ENCODE data around the gene USP7. TPM values are rescaled to one million over a fixed set of nuclear protein-coding genes. Genes with fewer than 3 reads are reported as not detected.

The USP7 gene
- total RNA-seq, 1 donor from 2014 or later = 87.3 TPM

DNA sequence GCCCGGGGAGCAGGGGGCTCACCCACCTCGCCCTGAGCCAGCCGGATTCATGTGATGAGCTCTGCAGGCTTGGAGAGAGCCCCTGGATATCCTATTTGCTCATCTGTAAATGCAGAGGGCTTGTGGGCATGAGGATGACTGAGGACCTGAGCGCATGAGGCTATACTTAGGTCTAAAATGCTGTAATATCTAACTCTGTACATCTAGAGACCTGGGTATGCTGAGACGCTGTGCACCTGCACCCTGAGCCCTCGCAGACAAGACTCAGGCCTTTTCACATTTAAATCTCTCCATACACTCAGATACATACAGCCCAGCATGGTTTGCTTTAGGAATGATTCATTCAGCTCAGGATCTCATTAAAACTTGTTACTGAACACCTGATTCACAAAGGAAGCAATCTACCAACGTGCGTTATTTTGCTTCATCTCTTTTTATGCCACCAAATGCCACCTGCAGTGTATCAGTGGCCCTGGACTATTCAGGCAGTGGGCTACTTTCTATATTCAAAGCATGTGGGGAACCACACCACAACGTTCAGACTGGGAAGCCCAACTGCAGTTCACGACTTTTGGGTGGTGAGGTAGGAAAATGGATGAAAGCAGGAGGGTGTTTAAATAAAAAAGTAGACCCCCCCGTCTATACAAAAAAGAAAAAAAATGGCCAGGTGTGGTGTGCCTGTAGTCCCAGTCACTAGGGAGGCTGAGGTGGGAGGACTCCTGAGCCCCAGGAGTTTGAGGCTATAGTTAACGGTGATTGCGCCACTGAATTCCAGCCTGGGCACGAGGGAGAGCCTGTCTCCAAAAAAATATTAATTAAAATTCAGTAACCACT lies 12.0 kb downstream of the USP7 start:
- ATAC-seq = peak; percentile 42

DNA sequence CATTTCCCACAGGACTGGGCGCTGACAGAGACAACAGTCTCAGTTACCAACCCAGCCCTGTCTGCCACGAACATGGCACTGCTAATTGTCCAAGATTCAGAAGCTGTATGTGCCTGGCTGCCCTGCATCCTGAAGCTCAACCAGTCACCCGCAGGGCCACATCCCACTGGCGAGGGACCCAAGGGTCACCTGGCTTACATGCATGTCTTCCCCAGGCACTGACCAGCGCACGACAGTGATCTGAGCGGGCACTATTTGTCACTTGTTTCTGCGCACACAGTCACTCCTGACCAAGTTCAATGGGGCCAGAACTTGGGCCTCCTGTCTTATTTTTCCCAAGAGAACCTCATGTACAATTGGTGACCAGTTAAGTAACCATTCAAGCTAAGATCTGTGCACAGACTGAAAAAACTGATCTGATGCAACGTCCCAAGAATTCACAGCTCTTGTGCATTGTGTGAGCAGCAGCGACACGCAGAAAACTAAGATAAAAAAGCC lies 13.1 kb downstream of the USP7 start:
- ATAC-seq = no peak

DNA sequence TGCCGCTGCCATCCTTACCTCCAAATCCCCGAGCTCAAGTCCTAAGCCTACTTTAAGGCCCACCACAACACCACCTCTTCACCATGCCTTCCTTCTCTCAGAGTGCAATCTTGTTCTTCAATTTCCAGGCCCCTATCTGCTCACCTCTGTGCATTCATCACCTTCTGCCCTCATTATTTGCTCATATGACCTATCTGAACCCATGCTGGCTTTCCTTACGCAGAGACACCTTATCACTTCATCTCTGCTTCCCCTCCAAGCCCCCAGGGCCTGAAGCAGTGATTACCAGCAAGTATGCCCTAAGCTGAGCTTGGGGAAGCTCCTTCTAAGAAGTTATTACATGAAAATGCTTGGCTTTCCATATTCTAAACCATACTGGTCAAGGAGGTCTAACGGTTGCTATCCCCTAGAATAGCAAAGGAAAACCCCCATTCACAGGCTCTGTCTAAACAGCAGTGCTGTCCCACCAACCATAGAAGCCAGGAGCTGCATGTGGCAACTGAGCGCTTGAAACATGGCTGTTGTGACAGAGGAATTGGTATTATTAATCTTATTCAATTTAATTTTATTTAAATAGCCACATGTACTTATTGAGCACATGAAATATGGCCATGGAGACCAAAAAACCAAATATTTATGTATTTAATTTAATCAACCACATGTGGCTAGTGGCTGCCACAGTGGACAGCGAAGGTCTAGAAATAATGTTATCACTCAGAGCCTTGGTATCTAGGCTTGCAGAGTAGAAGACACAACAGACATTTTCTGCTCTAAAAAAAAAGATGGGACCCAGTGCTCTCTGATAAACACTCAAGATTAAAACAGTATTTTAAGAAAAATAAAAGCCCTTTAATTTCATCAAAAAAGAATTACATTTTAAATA lies 13.9 kb downstream of the USP7 start:
- ATAC-seq = no peak

DNA sequence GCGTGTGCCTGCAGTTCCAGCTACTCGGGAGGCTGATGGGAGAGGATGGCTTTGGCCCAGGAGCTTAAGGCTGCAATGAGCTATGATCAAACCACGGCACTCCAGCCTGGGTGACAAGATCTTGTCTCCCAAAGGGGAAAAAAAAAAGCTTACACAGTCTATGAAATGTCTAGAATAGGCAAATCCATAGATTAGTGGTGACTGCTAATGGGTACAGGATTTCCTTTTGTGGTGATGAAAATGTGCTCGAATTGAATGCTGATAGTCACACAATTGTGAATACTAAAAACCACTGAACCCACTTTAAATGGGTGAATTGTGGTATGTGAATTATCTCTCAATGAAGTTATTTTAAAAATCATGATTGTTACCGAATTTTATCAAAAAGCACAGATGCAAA lies 14.9 kb downstream of the USP7 start:
- no peak for ATAC-seq

DNA sequence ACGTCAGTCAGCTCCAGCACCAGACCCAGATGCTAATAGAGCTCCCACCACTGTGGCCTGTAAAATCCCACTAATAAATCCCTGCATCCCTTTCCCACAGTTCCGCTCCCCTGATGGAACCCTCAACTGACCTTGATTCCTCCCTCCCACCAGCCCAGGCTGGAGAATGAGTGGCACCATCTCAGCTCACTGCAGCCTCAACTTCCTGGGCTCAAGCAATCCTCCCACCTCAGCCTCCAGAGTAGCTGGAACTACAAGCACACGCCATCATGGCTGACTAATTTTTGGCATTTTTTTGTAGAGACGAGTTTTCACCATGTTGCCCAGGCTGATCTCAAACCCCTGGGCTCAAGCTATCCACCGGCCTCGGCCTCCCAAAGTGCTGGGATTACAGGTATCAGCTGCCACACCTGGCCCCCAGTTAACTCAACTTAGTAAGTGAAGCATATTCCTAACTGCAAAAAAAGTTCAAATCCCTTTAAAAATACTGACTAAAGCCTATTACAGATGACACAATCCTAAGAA lies 15.6 kb downstream of the USP7 start:
- no peak for ATAC-seq

DNA sequence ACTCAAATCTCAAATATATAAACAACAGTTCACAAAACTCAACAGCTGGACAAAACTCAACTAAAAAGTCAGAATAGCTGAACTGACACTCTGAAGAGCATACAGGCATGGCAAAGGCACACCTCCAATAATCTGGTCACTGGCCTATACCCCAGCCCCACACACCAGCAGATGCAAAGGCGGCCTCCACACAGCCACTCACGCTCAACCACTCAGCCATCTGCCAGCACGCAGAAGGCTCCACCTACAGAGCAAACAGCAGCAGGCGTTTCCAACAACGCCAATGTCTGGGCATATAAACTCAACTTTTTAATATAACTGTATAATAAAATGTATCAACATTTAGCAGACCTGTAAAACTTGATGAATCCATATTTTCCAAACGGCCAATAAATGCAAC lies 17.2 kb downstream of the USP7 start:
- ATAC-seq = no peak

DNA sequence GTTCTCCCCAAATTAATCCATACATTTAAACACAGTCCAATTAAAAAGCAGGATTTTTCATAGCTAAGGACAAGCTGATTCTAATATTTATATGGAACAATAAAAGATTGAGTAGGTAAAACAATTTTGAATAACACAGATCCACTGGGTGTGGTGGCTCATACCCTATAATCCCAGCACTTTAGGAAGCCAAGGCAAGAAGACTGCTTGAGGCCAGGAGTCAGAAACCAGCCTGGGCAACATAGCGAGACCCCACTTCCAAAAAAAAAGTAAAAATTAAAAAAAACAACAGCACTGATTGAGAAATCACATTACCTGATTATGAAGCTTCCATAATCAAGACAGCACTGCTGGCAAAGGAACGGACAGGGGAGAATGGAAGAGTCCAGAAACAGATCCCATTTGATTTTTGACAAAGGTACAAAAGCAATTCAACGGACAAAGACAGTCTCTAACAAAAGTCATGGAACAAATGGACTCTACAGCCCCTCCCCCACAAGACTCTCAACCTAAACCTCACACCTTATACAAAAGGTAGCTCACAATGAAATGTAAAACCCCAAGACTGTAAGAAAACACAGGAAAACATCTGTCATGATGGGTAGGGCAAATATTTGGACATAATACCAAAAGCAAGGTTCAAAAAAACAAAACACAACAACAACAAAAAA lies 17.9 kb downstream of the USP7 start:
- ATAC-seq = no peak

DNA sequence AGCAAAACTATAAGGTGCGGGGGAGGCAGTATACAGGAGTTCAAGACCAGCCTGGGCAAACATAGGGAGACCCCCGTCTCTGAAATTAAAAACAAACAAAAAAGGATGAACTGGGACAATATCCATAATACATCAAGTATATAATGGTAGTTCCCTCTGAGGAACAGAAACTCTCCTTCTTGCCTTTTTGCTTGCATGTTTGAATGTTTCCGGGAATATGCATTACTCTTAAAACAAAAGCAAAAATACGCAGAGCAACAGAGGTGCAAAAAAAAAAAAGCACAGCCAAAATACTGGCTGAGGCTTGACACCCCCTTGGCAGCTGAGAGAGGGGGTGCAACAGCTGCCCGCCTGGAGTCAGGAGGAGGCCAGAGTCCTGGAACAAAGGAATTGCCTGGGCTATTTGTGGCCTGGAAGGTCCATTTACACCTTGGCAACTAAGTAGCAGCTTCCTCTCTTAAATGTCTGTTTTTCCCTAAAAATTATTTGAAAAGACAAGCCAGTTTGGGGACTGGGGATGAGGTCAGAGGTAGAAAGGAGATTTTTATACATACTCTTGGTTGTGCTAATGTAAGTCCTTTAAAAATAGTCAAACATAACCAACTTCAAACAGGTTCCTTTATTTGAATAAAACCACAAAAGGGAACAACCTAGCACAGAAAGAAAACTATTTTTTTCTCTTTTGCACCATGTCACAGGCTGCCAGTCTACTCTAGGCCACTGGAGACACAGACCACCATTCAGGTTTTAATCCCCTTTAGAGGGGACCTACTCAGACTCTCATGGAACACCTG lies 19.5 kb downstream of the USP7 start:
- no peak for ATAC-seq

DNA sequence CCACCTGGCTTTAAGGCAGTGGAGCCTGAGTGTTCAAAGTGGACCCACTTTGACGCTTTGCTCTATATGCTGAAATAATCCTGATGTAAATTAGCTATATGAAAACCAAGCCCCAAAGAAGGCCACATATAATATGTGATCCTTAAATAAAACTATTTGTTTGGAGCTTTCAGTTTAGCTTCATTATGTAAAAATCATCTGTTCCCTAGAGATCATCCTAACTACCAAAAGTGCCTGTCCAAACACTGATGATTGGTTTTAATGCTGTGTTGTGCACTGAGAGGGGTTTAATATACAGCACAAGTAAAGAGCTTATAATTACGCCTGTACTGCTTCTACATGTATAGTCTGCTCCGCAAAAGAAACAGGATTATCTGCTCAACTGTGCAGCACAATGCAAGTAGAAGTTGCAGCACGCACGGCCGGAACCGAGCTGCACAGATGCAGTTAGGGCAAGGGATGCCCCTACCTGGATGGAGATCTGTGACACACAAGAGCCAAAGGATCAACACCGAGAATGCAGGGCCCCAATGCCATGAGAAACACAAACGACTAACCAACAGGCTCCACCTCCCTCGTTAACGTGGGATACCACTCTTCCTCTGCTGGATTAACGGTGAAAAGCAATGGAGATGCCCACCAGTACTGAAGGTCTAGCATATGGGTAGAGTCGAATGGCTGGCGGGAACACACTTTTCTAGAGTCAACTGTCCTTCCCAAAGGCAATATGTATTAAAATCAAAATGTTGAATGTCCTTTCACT lies 20.5 kb downstream of the USP7 start:
- ATAC-seq = no peak

DNA sequence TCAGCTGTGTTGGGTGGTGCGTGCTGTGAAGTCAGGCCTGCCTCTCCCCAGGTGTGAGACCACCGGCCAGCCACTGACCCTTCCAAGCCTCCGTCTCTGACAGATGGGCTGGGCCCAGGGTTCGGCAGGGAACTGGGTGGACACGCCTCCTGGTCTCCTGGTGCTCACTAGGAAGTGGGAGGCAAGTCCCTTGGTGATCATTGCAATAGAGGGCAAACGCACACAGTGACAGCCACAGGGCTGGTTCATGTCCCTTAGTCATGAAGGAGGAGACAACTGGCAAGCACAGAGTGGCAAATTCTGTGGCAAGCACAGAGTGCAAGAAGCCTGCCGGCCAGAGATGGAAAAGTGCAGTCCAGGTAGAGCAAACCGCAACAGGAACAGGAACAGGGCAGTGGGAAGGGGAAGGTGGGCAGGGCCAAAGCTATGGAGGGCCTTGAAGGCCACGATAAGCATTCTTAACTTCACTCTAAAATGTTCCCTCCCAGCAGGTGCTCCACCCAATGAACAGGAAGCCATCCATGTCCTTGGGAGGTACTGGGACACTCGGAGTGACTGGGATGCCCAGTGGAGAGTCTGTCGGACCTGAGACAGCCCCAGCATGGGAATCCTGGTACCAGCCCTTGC lies 21.9 kb downstream of the USP7 start:
- ATAC-seq = peak; percentile 63

DNA sequence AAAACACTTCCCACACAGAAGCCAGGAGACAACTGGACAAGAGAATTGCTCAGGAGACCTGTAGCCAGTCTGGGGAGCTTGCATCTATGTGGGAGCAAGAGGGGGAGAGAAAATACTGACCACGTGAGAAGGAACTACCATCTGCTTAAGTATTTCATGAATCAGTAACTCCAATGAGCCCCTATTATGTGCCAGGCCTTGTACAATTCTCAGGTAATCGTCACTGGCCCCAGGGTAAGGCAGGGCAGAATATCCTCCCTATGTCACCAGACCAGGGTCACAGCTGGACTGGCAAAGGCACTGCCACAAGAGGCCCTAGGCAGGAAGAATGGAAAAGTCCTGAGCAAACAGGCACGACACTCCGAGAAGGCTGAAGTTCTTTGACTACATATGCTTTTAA lies 25.9 kb downstream of the USP7 start:
- peak; percentile 63 for ATAC-seq

DNA sequence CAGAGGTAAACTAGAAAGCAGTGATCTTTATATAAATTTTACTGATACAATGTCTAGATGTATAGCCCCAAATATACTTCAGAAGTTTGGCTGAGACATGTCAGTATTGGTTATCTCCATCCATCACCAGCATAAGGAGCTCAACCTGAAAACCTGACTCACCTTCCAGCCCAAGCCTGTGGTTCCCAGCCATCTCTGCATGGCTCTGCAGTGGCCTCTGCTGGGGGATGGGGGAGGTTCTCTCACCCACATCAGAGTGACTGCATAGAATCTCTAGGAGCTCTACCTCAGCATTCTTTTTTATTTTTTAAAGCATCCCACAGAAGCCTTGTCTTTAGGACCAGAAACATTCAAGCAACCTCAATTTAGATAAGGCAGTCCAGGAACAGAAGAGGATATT lies 27.3 kb downstream of the USP7 start:
- peak; percentile 91 for ATAC-seq

DNA sequence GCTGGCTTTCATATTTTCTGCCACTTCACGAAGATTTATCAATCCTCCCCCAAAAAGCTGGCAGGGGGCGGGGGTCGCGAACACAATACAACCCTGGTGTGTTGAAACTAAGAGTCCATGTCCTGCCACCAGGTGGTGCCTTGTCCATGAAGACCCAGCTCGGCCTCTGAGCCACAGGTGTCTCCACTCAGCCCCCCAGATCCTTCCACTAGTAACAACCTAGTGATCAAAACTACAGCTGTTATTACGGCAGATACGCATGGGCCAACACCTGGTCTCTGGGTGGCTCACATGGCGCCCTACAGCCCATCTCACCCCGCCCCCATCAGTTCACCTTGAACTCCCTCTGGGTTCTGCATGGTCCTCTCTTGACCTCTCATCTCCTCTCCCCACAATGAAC lies 27.7 kb downstream of the USP7 start:
- no peak for ATAC-seq

DNA sequence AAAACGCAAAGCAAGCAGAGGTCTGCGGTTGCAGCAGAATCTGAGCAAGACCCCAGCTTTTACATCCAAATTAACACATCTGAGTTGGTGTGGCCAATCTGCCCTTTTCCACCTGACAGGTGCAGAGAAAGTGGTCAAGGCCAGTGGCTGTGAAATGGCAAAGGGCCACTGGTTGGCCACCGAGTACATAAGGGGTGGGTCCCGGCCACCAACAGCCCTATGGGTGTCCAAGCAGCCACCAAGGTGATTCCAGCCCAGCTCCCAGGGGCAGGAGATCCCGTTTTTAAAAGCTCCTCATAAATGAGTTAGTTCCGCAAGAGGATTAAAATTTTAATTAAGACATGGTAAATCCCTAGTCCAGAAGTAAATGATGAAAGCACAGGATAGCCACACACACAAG lies 29.1 kb downstream of the USP7 start:
- ATAC-seq = no peak

DNA sequence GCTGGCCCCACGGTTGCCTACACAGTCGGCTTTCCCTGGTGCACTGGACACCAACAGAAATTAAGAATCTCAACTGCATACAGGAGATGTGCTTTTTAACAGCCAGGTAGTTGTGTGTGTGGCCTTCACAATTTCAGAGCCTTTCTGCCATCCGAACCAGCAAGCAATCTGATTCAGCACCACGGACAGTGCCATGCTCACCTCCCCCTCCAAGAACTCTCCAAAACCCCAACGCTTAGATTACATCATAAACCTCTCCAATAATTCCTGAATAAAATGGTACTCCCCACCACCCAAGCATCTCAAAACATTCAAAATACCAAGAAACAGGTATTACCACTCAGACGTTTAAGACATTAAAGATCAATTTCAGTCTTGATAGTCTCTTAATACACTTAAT lies 31.8 kb downstream of the USP7 start:
- no peak for ATAC-seq

DNA sequence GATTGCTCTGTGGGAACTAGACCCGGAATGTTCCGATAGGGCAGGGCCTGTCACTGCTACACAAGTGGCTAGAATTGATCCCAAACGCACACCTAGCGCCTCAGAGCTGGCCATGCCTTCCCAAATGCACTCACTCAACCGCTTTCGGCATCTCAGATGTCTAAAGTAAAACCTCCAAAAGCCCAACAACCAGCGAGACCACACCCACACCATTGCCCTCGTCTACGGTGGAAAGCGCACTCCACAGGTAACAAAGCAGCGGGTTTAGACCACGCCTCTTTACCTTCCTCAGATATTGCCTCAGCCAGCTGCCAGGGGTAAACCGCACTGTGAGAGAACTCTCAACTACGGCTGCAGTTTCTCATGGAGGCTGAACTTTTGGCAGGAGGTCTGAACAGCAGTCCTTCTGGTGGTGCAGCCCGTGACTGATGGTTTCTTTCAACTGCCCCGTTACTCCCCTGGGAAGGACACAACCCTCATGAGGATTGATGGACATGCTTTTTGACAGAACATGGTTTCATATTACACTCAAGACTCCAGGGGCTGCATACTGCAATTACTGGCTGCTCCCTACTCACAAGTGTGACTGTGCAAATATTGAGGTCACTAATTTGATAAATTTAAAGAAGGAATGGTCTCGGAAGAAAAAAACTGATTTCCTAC lies 34.5 kb downstream of the USP7 start:
- no peak for ATAC-seq

DNA sequence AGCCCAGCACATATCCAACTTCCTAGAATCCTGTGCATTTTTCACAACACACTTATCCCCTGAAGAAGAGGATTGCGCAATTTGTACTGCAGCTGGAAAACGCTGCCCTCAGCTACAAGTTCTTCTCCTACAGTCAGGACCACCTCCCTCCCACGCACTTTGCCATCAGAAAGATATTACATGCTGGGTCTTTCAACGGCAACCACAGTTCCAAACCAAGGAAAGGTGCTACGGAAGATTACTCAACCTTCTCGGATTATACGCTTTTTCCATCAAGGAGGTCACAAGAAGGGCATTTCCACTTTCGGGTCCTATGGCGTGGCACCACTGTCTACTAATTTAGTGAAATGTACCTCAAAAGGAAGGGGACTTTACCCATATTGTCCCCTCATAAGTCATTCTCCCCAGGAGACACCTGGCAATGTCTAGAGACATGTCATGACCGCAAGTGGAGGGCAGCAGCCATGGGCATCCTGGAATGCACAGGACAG lies 35.2 kb downstream of the USP7 start:
- no peak for ATAC-seq

DNA sequence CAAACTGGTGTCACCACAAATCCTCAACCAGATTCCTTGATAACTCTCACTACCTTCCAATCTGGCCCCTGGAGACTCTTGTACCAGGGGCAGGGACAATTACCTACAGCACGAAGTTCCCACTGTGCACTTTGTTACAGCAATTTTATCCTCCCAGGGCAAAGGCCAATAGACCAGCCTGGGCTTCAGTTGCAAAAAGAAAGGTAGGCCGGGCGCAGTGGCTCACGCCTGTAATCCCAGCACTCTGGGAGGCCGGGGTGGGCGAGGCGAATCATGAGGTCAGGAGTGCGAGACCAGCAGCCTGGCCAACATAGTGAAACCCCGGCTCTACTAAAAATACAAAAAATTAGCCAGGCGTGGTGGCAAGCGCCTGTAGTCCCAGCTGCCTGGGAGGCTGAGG lies 36.9 kb downstream of the USP7 start:
- ATAC-seq = no peak

DNA sequence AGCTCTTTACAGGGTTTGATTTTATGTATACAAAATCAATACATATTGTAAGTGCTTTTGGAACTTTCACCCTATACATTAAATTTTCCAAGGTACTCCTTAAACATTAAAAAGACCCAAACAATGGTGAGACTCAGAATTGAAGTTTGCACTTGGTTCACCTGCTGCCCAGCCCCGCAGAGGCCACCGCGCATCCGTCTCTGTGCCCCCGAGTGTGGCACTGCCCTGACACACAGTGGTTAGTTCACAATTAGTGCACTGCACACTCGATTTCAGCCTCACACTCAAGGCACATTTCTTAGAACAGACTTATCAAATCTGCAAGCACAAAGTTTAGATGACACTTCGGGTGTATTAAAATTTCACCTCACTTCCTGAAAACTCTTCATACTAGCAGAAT lies 38.3 kb downstream of the USP7 start:
- ATAC-seq = no peak

DNA sequence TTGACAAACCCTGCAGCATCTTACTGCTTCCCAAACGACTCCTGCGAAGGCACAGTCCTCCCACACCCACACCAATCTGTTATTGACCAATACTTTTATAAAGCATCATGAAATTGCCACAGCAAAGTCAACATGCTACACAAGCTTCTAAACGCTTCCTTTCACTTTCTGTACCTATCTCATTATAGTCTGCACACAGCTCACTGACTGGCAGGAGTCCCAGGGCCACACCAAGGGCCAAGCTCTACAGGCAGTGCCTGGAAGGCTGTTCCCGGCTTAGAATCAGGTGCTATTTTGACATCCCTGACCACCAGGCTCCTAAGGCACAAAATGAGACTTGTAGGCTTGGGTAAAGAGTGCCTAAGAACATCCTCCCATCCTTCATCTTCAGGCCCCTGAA lies 39.5 kb downstream of the USP7 start:
- ATAC-seq = peak; percentile 59

All from esophagus mucosa (tissue), 1 donor.